Neural cell (in vitro differentiated cells): ENCODE measurements around the gene ADARB2. TPM values are rescaled to one million over a fixed set of nuclear protein-coding genes. Genes with fewer than 3 reads are reported as not detected.

Source experiments
- H2AFZ ChIP-seq: fragments of 200-600, 300-800 bp; sonication (generic), shearing (Covaris generic); 2 replicates; pipeline ENCODE4 v1.6.0; 2014; ENCODE audit warnings: low read depth, mild to moderate bottlenecking, antibody characterized with exemption, low read length, moderate library complexity
- H3F3A ChIP-seq: fragments of 200-600 bp; shearing (Covaris generic); 2 replicates; pipeline ENCODE4 v1.6.1; 2016; ENCODE audit warnings: mild to moderate bottlenecking, moderate library complexity, mixed read lengths, antibody characterized with exemption, low read length; ENCODE audit not compliant: insufficient read depth, poor library complexity, severe bottlenecking
- H3K27ac ChIP-seq: fragments of 200-600, 300-800 bp; sonication (generic), shearing (Covaris generic); 2 replicates; pipeline ENCODE4 v1.5.1; 2014; ENCODE audit warnings: mild to moderate bottlenecking, low read length, moderate library complexity
- H3K27me3 ChIP-seq: fragments of 300-800, 200-600 bp; sonication (generic), shearing (Covaris generic); 2 replicates; pipeline ENCODE4 v1.6.0; 2014; ENCODE audit warnings: mild to moderate bottlenecking, low read depth, low read length, moderate library complexity; ENCODE audit not compliant: insufficient read depth
- H3K36me3 ChIP-seq: fragments of 300-800, 200-600 bp; sonication (generic), shearing (Covaris generic); 2 replicates; pipeline ENCODE4 v1.5.1; 2014; ENCODE audit warnings: mild to moderate bottlenecking, antibody characterized with exemption, low read length, moderate library complexity; ENCODE audit not compliant: insufficient read depth
- H3K4me2 ChIP-seq: fragments of 300-800, 200-600 bp; sonication (generic), shearing (Covaris generic); 2 replicates; pipeline ENCODE4 v1.6.0; 2014; ENCODE audit warnings: mild to moderate bottlenecking, low read length
- H3K4me3 ChIP-seq: fragments of 300-800, 200-600 bp; sonication (generic), shearing (Covaris generic); 2 replicates; pipeline ENCODE4 v1.5.1; 2014; ENCODE audit warnings: mild to moderate bottlenecking, low read length, moderate library complexity
- H3K79me2 ChIP-seq: fragments of 200-600 bp; shearing (Covaris generic); replicated peaks from 2 replicates; pipeline ENCODE4 v1.6.0; 2014; ENCODE audit warnings: mild to moderate bottlenecking, low read length, moderate library complexity; ENCODE audit not compliant: insufficient read depth
- H3K9ac ChIP-seq: fragments of 300-800, 200-600 bp; sonication (generic), shearing (Covaris generic); 2 replicates; pipeline ENCODE4 v1.6.1; 2016; ENCODE audit warnings: mild to moderate bottlenecking, low read length, mixed read lengths
- H3K9me2 ChIP-seq: fragments of 200-600 bp; shearing (Covaris generic); 2 replicates; pipeline ENCODE4 v1.6.1; 2016; ENCODE audit warnings: mild to moderate bottlenecking, low read length, mixed read lengths; ENCODE audit not compliant: insufficient read depth
- H3K9me3 ChIP-seq: fragments of 200-600, 300-800 bp; sonication (generic), shearing (Covaris generic); 2 replicates; pipeline ENCODE4 v1.6.1; 2016; ENCODE audit warnings: mild to moderate bottlenecking, mixed run types, low read length, moderate library complexity, mixed read lengths
- H4K20me1 ChIP-seq: fragments of 200-600 bp; shearing (Covaris generic); 2 replicates; pipeline ENCODE4 v1.6.1; 2016; ENCODE audit warnings: mild to moderate bottlenecking, mixed run types; ENCODE audit not compliant: insufficient read depth
- EP300 ChIP-seq: fragments of 450-650 bp; conservative IDR thresholded peaks from 2 replicates; pipeline ENCODE4 v1.6.1; 2014; ENCODE audit warnings: antibody characterized with exemption, mild to moderate bottlenecking, moderate library complexity; ENCODE audit not compliant: poor library complexity, severe bottlenecking
- EZH2 ChIP-seq: fragments of 200-600, 300-800 bp; shearing (Covaris generic), sonication (generic); IDR thresholded peaks from 2 replicates; pipeline ENCODE4 v1.6.1; 2014; ENCODE audit warnings: antibody characterized with exemption, low read length, borderline replicate concordance, mild to moderate bottlenecking; ENCODE audit not compliant: insufficient read depth, poor library complexity, severe bottlenecking
- MXI1 ChIP-seq: fragments of 450-650 bp; conservative IDR thresholded peaks from 2 replicates; pipeline ENCODE4 v1.6.1; 2014; ENCODE audit warnings: antibody characterized with exemption, mild to moderate bottlenecking; ENCODE audit not compliant: poor library complexity, severe bottlenecking
- POLR2AphosphoS5 ChIP-seq: IDR thresholded peaks from 2 replicates; pipeline ENCODE4 v1.6.1; 2012
- RAD21 ChIP-seq: fragments of 450-650 bp; conservative IDR thresholded peaks from 2 replicates; pipeline ENCODE4 v1.6.1; 2014; ENCODE audit warnings: antibody characterized with exemption, mild to moderate bottlenecking, moderate library complexity
- SMC3 ChIP-seq: fragments of 450-650 bp; conservative IDR thresholded peaks from 2 replicates; pipeline ENCODE4 v1.6.1; 2014; ENCODE audit warnings: antibody characterized with exemption, mild to moderate bottlenecking, moderate library complexity; ENCODE audit not compliant: poor library complexity
- TAF1 ChIP-seq: IDR thresholded peaks from 2 replicates; pipeline ENCODE4 v1.6.1; 2012; ENCODE audit warnings: low read depth
- polyA plus RNA-seq: library from polyadenylated mRNA; depleted of rRNA; stranded (reverse); fragments of >200 nt; gene quantifications from 2 replicates; pipeline ENCODE4 v1.2.3, GENCODE V29; 2014
- TF ChIP-seq, protein P1 (sequence below): IDR thresholded peaks from 2 replicates; pipeline ENCODE4 v1.6.1; 2012; ENCODE audit warnings: borderline replicate concordance
- TF ChIP-seq, protein P2 (sequence below): fragments of 450-650 bp; IDR thresholded peaks from 2 replicates; pipeline ENCODE4 v1.5.1; 2014; ENCODE audit warnings: antibody characterized with exemption, mild to moderate bottlenecking, moderate library complexity; ENCODE audit not compliant: poor library complexity, severe bottlenecking

ADARB2 gene
- polyA plus RNA-seq, 1 donor from 2014 or later: 3.6 TPM

DNA sequence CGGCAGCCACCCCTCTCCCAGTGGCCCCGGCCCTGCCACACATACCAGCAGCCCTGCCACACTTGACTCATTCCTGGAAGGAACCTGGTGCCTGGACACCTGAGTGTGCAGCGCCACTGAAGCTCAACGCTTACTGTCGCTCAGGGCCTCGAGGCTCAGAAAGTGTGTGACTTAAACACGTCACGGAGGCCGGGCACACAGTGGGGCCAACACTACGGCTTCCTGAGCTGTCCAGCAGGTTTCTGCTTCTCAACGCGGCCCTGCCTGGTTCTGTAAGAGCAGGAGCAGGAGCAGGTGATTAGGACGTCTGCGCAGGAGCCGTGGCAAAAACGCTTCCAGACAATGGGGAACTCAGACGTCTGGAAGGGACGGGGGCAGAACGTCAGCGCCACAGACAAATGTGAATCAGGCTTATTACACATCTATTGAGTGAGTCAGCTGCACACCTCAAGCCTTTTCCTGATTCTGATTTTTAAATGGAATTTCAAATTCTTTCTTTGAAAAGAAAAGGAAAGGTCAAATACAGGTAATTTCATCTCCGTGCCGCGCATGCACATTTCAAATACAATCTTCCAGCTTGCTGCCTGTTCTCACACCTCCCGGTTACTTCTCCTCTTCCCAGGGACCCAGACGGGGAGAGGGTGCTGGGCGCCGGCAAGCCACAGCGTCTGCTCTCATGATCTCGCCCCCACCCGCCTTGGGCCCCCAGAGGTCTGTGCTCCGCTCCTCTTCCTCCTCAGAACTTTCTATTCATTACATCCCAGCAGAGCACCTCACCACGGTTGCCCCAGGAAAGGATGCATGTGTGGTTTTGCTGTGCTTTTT is 66.6 kb downstream of the ADARB2 start:
- Histone ChIP-seq H3K27ac (no peak overlapping the region), H2AFZ (no peak overlapping the region), H3K27me3 (no peaks in the 10 kb centered on the region), H3K9me2 (no peaks in the 10 kb centered on the region), H3K4me2 (no peak overlapping the region), H3F3A (no peaks in the 10 kb centered on the region), H4K20me1 (no peaks in the 10 kb centered on the region), H3K9me3 (no peaks in the 10 kb centered on the region), H3K79me2 (no peaks in the 10 kb centered on the region), H3K9ac (no peak overlapping the region), H3K4me3 (no peak overlapping the region), H3K36me3 (no peaks in the 10 kb centered on the region)
- no peak for TF ChIP-seq MXI1
- TF ChIP-seq RAD21: no peak
- no peak for TF ChIP-seq SMC3
- no peak for TF ChIP-seq EZH2
- TF ChIP-seq TAF1: no peak
- no peak for TF ChIP-seq POLR2AphosphoS5
- TF ChIP-seq, protein P1, sequence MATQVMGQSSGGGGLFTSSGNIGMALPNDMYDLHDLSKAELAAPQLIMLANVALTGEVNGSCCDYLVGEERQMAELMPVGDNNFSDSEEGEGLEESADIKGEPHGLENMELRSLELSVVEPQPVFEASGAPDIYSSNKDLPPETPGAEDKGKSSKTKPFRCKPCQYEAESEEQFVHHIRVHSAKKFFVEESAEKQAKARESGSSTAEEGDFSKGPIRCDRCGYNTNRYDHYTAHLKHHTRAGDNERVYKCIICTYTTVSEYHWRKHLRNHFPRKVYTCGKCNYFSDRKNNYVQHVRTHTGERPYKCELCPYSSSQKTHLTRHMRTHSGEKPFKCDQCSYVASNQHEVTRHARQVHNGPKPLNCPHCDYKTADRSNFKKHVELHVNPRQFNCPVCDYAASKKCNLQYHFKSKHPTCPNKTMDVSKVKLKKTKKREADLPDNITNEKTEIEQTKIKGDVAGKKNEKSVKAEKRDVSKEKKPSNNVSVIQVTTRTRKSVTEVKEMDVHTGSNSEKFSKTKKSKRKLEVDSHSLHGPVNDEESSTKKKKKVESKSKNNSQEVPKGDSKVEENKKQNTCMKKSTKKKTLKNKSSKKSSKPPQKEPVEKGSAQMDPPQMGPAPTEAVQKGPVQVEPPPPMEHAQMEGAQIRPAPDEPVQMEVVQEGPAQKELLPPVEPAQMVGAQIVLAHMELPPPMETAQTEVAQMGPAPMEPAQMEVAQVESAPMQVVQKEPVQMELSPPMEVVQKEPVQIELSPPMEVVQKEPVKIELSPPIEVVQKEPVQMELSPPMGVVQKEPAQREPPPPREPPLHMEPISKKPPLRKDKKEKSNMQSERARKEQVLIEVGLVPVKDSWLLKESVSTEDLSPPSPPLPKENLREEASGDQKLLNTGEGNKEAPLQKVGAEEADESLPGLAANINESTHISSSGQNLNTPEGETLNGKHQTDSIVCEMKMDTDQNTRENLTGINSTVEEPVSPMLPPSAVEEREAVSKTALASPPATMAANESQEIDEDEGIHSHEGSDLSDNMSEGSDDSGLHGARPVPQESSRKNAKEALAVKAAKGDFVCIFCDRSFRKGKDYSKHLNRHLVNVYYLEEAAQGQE: no peak
- no peak for TF ChIP-seq EP300
- TF ChIP-seq, protein P2, sequence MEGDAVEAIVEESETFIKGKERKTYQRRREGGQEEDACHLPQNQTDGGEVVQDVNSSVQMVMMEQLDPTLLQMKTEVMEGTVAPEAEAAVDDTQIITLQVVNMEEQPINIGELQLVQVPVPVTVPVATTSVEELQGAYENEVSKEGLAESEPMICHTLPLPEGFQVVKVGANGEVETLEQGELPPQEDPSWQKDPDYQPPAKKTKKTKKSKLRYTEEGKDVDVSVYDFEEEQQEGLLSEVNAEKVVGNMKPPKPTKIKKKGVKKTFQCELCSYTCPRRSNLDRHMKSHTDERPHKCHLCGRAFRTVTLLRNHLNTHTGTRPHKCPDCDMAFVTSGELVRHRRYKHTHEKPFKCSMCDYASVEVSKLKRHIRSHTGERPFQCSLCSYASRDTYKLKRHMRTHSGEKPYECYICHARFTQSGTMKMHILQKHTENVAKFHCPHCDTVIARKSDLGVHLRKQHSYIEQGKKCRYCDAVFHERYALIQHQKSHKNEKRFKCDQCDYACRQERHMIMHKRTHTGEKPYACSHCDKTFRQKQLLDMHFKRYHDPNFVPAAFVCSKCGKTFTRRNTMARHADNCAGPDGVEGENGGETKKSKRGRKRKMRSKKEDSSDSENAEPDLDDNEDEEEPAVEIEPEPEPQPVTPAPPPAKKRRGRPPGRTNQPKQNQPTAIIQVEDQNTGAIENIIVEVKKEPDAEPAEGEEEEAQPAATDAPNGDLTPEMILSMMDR: no peak

- H3K36me3 ChIP-seq: no peaks in the 10 kb centered on the region
- no peak overlapping the region for H3K4me3 ChIP-seq
- no peak overlapping the region for H3K4me2 ChIP-seq
- H3K27ac ChIP-seq: no peak overlapping the region
- no peaks in the 10 kb centered on the region for H3F3A ChIP-seq
- no peaks in the 10 kb centered on the region for H3K79me2 ChIP-seq
- no peaks in the 10 kb centered on the region for H4K20me1 ChIP-seq
- no peak for TF ChIP-seq RAD21
- TF ChIP-seq, protein P2: no peak
- TF ChIP-seq SMC3: no peak
- no peak for TF ChIP-seq TAF1
- TF ChIP-seq, protein P1: no peak
- no peak for TF ChIP-seq EZH2
- no peaks in the 10 kb centered on the region for H3K9me3 ChIP-seq
- H3K9me2 ChIP-seq: no peaks in the 10 kb centered on the region
- no peaks in the 10 kb centered on the region for H3K27me3 ChIP-seq
- H3K9ac ChIP-seq: no peak overlapping the region
- H2AFZ ChIP-seq: no peak overlapping the region
Measured at GRCh38 chr10:1669433-1669832, 67.9 kb downstream of the ADARB2 start.
